ENCODE data around the gene TMEM198.

- TF ChIP-seq EZH2phosphoT487 (IDR thresholded peaks at IDR 0.05; ENCODE audit: insufficient read depth, low read depth), result no peak
- TF ChIP-seq EZH2 (IDR thresholded peaks at IDR 0.05; ENCODE audit: insufficient read depth, poor library complexity, severe bottlenecking), result no peak
Measured at GRCh38 chr2:219508971-219509779, 34.7 kb upstream of the TMEM198 start.

Data from GM23248 (cell line).